WTC11 (cell line): ENCODE results near the gene ZNF423. TPM values are rescaled to one million over a fixed set of nuclear protein-coding genes. Genes with fewer than 3 reads are reported as not detected.

ENCODE experiments used
- ATAC-seq: fragments of 200-7000 bp; cut with Tn5 transposase; 2 replicates; pipeline ENCODE4 v1.10.0; 2021; ENCODE audit warnings: mild to moderate bottlenecking, moderate library complexity
- CTCF ChIA-PET: fragments of 300-600 bp; sonication (Branson Sonifier 250); formaldehyde crosslinking; loops from one replicate; lab custom pipeline; 2021; ENCODE audit warnings: antibody characterized with exemption; lab: Charles Lee
- POLR2A ChIA-PET: fragments of 350-600 bp; sonication (Branson Sonifier 250); formaldehyde crosslinking; loops from one replicate; lab custom pipeline; 2021; ENCODE audit warnings: antibody characterized with exemption; lab: Charles Lee
- DNase-seq: peaks from one replicate; pipeline ENCODE4 v3.0.0; 2021; ENCODE audit warnings: low spot score
- H3K27ac Mint-ChIP-seq: 2 replicates; pipeline ENCODE4 v1.8.0; 2021; ENCODE audit warnings: mixed read lengths
- H3K27me3 Mint-ChIP-seq: 2 replicates; pipeline ENCODE4 v1.8.0; 2021; ENCODE audit warnings: low read depth, mild to moderate bottlenecking, moderate library complexity, mixed read lengths
- H3K36me3 Mint-ChIP-seq: 2 replicates; pipeline ENCODE4 v1.8.0; 2021; ENCODE audit warnings: mixed read lengths
- H3K4me1 Mint-ChIP-seq: 2 replicates; pipeline ENCODE4 v1.8.0; 2022; ENCODE audit warnings: mixed read lengths
- H3K4me3 Mint-ChIP-seq: 2 replicates; pipeline ENCODE4 v1.8.0; 2021; ENCODE audit warnings: mild to moderate bottlenecking, moderate library complexity, mixed read lengths
- H3K9me3 Mint-ChIP-seq: 2 replicates; pipeline ENCODE4 v1.8.0; 2021; ENCODE audit warnings: mixed read lengths
- CBFB ChIP-seq: sonication (generic); formaldehyde crosslinking; IDR thresholded peaks from 2 replicates; pipeline ENCODE4 v1.8.1; 2022; ENCODE audit warnings: mild to moderate bottlenecking, low read depth, missing genetic modification reagents
- ETV6 ChIP-seq: sonication (generic); formaldehyde crosslinking; IDR thresholded peaks from 2 replicates; pipeline ENCODE4 v1.8.1; 2022; ENCODE audit warnings: mild to moderate bottlenecking, missing genetic modification reagents
- GABPB1 ChIP-seq: sonication (generic); formaldehyde crosslinking; IDR thresholded peaks from 2 replicates; pipeline ENCODE4 v1.8.1; 2023; ENCODE audit warnings: mild to moderate bottlenecking, missing genetic modification reagents
- GTF2I ChIP-seq: fragments of 250-450 bp; sonication (Bioruptor Pico); conservative IDR thresholded peaks from 2 replicates; pipeline ENCODE4 v1.4.0; 2021; ENCODE audit warnings: mild to moderate bottlenecking
- MXD4 ChIP-seq: fragments of 250-450 bp; sonication (Bioruptor Pico); IDR thresholded peaks from 2 replicates; pipeline ENCODE4 v1.8.0; 2021; ENCODE audit warnings: mild to moderate bottlenecking, moderate library complexity, borderline replicate concordance
- NFYB ChIP-seq: sonication (generic); formaldehyde crosslinking; conservative IDR thresholded peaks from 2 replicates; pipeline ENCODE4 v1.8.0; 2022; ENCODE audit warnings: low read depth, missing genetic modification reagents
- NR3C1 ChIP-seq: sonication (generic); formaldehyde crosslinking; conservative IDR thresholded peaks from 2 replicates; pipeline ENCODE4 v1.8.1; 2023; ENCODE audit warnings: low read depth, mild to moderate bottlenecking, missing genetic modification reagents
- ZNF138 ChIP-seq: sonication (generic); formaldehyde crosslinking; conservative IDR thresholded peaks from 2 replicates; pipeline ENCODE4 v1.8.1; 2022; ENCODE audit warnings: mild to moderate bottlenecking, moderate library complexity, missing genetic modification reagents
- ZNF396 ChIP-seq: fragments of 250-450 bp; sonication (Bioruptor Pico); IDR thresholded peaks from 2 replicates; pipeline ENCODE4 v1.8.0; 2021; ENCODE audit warnings: mild to moderate bottlenecking, moderate library complexity, borderline replicate concordance
- total RNA-seq: library from RNA; stranded (reverse); gene quantifications from 3 replicates; pipeline ENCODE4 v1.2.3, GENCODE V29; 2021
- TF ChIP-seq, protein P1 (sequence below): fragments of 250-450 bp; sonication (Bioruptor Pico); conservative IDR thresholded peaks from 2 replicates; pipeline ENCODE4 v1.9.0; 2021; ENCODE audit warnings: mild to moderate bottlenecking
- TF ChIP-seq, protein P2 (sequence below): sonication (generic); formaldehyde crosslinking; IDR thresholded peaks from 2 replicates; pipeline ENCODE4 v1.8.1; 2023; ENCODE audit warnings: mild to moderate bottlenecking, moderate library complexity, missing genetic modification reagents
- TF ChIP-seq, protein P3 (sequence below): sonication (generic); formaldehyde crosslinking; IDR thresholded peaks from 2 replicates; pipeline ENCODE4 v1.8.1; 2022; ENCODE audit warnings: low read depth, mild to moderate bottlenecking, moderate library complexity, missing genetic modification reagents, borderline replicate concordance
- TF ChIP-seq, protein P4 (sequence below): fragments of 250-450 bp; sonication (Bioruptor Pico); IDR thresholded peaks from 2 replicates; pipeline ENCODE4 v1.9.0; 2021; ENCODE audit warnings: mild to moderate bottlenecking
- TF ChIP-seq, protein P5 (sequence below): sonication (generic); formaldehyde crosslinking; IDR thresholded peaks from 2 replicates; pipeline ENCODE4 v1.8.1; 2023; ENCODE audit warnings: mild to moderate bottlenecking, missing genetic modification reagents, moderate library complexity
- TF ChIP-seq, protein P6 (sequence below): fragments of 250-450 bp; sonication (Bioruptor Pico); IDR thresholded peaks from 2 replicates; pipeline ENCODE4 v1.8.0; 2021; ENCODE audit warnings: mild to moderate bottlenecking
- TF ChIP-seq, protein P7 (sequence below): sonication (generic); formaldehyde crosslinking; IDR thresholded peaks from 2 replicates; pipeline ENCODE4 v1.8.1; 2022; ENCODE audit warnings: mild to moderate bottlenecking, missing genetic modification reagents, moderate library complexity, borderline replicate concordance
- TF ChIP-seq, protein P8 (sequence below): sonication (generic); formaldehyde crosslinking; IDR thresholded peaks from 2 replicates; pipeline ENCODE4 v1.8.0; 2022; ENCODE audit warnings: mild to moderate bottlenecking, missing genetic modification reagents
- TF ChIP-seq, protein P9 (sequence below): sonication (generic); formaldehyde crosslinking; IDR thresholded peaks from 2 replicates; pipeline ENCODE4 v1.8.0; 2023; ENCODE audit warnings: missing genetic modification reagents, mild to moderate bottlenecking, borderline replicate concordance

The ZNF423 gene
- total RNA-seq, 1 experiment from 2014 or later: 38.8 TPM

DNA sequence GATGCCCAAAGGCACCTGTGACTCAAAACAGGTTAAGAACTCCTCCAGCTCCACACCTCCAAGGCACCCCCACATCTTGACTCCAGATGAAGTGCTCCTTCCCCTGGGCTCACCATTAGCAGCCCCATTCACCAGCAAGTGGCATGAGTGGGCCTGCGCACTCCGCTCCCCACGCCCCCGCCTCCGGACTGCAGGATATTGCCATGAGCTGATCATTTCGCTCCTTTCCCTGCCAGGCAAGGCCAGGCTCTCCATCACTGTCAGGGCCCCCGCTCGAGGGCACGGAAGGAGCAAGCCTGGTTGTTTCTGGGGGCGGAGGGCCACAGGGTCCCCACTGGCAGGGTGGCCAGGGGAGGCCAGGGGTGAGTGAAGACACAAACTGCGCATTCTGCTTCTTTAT, 69.9 kb downstream of the ZNF423 start:
- H3K9me3 Mint-ChIP-seq: peaks cover 7% of the 10 kb centered on the region
- H3K36me3 Mint-ChIP-seq: peaks cover 9% of the 10 kb centered on the region; the same call in 1 of the 2 replicates
- DNase-seq: no peak
- no peaks in the 10 kb centered on the region for H3K27me3 Mint-ChIP-seq
- POLR2A ChIA-PET: no interaction called here
- H3K27ac Mint-ChIP-seq: no peak overlapping the region
- peaks cover 23% of the 10 kb centered on the region for H3K4me1 Mint-ChIP-seq
- no peak for TF ChIP-seq ZNF396 (CRISPR knock-in tag)
- TF ChIP-seq ETV6 (CRISPR knock-in tag): no peak
- TF ChIP-seq, protein P1, sequence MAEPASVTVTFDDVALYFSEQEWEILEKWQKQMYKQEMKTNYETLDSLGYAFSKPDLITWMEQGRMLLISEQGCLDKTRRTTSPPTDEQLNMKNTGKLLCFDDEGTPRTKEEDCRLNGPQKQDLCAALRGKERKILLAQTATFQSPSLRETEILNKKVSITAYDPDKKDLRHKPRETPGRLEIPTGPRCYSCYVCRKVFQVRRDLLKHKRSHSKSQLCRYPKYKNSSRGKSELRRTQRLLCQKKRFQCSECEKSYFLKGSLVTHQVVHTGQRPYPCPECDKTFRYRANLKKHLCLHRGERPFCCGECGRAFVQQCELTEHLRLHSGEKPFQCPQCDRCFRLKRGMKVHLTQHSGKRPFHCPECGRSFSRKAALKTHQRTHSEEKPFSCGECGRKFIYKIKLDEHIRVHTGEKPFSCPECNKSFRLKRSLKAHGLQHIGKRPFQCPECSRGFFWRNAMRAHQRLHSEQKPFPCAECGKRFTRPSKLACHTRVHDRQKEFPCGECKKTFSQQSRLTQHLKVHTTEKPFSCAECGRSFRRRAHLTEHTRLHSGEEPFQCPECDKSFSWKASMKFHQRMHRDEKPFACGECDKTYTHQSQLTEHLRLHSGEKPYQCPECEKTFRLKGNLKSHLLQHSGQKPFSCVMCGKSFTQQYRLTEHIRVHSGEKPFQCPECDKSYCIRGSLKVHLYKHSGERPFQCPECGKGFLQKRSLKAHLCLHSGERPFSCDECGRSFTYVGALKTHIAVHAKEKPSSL (CRISPR knock-in tag): no peak
- TF ChIP-seq, protein P2, sequence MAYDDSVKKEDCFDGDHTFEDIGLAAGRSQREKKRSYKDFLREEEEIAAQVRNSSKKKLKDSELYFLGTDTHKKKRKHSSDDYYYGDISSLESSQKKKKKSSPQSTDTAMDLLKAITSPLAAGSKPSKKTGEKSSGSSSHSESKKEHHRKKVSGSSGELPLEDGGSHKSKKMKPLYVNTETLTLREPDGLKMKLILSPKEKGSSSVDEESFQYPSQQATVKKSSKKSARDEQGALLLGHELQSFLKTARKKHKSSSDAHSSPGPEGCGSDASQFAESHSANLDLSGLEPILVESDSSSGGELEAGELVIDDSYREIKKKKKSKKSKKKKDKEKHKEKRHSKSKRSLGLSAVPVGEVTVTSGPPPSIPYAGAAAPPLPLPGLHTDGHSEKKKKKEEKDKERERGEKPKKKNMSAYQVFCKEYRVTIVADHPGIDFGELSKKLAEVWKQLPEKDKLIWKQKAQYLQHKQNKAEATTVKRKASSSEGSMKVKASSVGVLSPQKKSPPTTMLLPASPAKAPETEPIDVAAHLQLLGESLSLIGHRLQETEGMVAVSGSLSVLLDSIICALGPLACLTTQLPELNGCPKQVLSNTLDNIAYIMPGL: no peak
- TF ChIP-seq NR3C1 (CRISPR knock-in tag): no peak
- TF ChIP-seq, protein P3, sequence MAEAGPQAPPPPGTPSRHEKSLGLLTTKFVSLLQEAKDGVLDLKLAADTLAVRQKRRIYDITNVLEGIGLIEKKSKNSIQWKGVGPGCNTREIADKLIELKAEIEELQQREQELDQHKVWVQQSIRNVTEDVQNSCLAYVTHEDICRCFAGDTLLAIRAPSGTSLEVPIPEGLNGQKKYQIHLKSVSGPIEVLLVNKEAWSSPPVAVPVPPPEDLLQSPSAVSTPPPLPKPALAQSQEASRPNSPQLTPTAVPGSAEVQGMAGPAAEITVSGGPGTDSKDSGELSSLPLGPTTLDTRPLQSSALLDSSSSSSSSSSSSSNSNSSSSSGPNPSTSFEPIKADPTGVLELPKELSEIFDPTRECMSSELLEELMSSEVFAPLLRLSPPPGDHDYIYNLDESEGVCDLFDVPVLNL (CRISPR knock-in tag): no peak
- no peak for TF ChIP-seq ZNF138
- TF ChIP-seq CBFB (CRISPR knock-in tag): no peak
- TF ChIP-seq GABPB1: no peak
- TF ChIP-seq, protein P4, sequence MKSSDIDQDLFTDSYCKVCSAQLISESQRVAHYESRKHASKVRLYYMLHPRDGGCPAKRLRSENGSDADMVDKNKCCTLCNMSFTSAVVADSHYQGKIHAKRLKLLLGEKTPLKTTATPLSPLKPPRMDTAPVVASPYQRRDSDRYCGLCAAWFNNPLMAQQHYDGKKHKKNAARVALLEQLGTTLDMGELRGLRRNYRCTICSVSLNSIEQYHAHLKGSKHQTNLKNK (CRISPR knock-in tag): no peak
- TF ChIP-seq NFYB (CRISPR knock-in tag): no peak
- TF ChIP-seq GTF2I (CRISPR knock-in tag): no peak
- TF ChIP-seq, protein P5, sequence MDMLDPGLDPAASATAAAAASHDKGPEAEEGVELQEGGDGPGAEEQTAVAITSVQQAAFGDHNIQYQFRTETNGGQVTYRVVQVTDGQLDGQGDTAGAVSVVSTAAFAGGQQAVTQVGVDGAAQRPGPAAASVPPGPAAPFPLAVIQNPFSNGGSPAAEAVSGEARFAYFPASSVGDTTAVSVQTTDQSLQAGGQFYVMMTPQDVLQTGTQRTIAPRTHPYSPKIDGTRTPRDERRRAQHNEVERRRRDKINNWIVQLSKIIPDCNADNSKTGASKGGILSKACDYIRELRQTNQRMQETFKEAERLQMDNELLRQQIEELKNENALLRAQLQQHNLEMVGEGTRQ (CRISPR knock-in tag): no peak
- TF ChIP-seq, protein P6, sequence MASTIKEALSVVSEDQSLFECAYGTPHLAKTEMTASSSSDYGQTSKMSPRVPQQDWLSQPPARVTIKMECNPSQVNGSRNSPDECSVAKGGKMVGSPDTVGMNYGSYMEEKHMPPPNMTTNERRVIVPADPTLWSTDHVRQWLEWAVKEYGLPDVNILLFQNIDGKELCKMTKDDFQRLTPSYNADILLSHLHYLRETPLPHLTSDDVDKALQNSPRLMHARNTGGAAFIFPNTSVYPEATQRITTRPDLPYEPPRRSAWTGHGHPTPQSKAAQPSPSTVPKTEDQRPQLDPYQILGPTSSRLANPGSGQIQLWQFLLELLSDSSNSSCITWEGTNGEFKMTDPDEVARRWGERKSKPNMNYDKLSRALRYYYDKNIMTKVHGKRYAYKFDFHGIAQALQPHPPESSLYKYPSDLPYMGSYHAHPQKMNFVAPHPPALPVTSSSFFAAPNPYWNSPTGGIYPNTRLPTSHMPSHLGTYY (CRISPR knock-in tag): no peak
- TF ChIP-seq, protein P7, sequence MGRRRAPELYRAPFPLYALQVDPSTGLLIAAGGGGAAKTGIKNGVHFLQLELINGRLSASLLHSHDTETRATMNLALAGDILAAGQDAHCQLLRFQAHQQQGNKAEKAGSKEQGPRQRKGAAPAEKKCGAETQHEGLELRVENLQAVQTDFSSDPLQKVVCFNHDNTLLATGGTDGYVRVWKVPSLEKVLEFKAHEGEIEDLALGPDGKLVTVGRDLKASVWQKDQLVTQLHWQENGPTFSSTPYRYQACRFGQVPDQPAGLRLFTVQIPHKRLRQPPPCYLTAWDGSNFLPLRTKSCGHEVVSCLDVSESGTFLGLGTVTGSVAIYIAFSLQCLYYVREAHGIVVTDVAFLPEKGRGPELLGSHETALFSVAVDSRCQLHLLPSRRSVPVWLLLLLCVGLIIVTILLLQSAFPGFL (CRISPR knock-in tag): no peak
- TF ChIP-seq, all 79 proteins: peak for 0
- CTCF ChIA-PET: interaction anchor here (1.1 to 1.5 kb wide), 4 partner anchors 13 to 194 kb away, joined by 3 to 4 read pairs (median 3); no protein-coding TSS in a partner anchor
- ATAC-seq: no peak
- H3K4me3 Mint-ChIP-seq: no peak overlapping the region

DNA sequence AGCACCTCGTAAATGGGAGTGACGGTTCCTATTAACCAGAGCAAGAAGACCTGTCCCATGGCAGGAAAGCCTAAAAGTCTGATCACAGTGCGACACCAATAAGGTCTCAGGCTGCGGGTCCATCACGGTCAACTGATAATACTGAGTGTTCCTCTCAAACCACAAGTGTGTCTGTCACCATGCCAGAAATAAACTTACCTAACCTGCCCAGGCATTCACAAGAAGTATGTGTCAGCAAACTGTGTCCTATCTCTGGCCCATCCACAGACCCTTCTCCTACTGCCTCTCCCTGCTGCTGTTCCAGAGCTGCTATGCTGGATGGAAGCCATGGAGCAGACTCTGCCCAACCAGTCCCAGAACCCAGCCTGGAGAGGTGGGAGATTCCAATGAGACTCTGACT, 73.5 kb downstream of the ZNF423 start:
- no peak overlapping the region for H3K4me3 Mint-ChIP-seq
- no peak overlapping the region for H3K27ac Mint-ChIP-seq
- no peak for DNase-seq
- POLR2A ChIA-PET: no interaction called here
- no peak for ATAC-seq
- peaks cover 9% of the 10 kb centered on the region for H3K9me3 Mint-ChIP-seq
- H3K4me1 Mint-ChIP-seq: peaks cover 16% of the 10 kb centered on the region
- CTCF ChIA-PET: interaction anchor here (1.0 kb wide), 1 partner anchor 176 kb away, joined by 3 read pairs; no protein-coding TSS in a partner anchor
- H3K27me3 Mint-ChIP-seq: no peaks in the 10 kb centered on the region
- H3K36me3 Mint-ChIP-seq: peaks cover 10% of the 10 kb centered on the region; the same call in 1 of the 2 replicates
- TF ChIP-seq, protein P8, sequence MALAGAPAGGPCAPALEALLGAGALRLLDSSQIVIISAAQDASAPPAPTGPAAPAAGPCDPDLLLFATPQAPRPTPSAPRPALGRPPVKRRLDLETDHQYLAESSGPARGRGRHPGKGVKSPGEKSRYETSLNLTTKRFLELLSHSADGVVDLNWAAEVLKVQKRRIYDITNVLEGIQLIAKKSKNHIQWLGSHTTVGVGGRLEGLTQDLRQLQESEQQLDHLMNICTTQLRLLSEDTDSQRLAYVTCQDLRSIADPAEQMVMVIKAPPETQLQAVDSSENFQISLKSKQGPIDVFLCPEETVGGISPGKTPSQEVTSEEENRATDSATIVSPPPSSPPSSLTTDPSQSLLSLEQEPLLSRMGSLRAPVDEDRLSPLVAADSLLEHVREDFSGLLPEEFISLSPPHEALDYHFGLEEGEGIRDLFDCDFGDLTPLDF (CRISPR knock-in tag): no peak
- TF ChIP-seq, protein P6 (CRISPR knock-in tag): no peak
- no peak for TF ChIP-seq MXD4 (CRISPR knock-in tag)
- TF ChIP-seq, protein P9, sequence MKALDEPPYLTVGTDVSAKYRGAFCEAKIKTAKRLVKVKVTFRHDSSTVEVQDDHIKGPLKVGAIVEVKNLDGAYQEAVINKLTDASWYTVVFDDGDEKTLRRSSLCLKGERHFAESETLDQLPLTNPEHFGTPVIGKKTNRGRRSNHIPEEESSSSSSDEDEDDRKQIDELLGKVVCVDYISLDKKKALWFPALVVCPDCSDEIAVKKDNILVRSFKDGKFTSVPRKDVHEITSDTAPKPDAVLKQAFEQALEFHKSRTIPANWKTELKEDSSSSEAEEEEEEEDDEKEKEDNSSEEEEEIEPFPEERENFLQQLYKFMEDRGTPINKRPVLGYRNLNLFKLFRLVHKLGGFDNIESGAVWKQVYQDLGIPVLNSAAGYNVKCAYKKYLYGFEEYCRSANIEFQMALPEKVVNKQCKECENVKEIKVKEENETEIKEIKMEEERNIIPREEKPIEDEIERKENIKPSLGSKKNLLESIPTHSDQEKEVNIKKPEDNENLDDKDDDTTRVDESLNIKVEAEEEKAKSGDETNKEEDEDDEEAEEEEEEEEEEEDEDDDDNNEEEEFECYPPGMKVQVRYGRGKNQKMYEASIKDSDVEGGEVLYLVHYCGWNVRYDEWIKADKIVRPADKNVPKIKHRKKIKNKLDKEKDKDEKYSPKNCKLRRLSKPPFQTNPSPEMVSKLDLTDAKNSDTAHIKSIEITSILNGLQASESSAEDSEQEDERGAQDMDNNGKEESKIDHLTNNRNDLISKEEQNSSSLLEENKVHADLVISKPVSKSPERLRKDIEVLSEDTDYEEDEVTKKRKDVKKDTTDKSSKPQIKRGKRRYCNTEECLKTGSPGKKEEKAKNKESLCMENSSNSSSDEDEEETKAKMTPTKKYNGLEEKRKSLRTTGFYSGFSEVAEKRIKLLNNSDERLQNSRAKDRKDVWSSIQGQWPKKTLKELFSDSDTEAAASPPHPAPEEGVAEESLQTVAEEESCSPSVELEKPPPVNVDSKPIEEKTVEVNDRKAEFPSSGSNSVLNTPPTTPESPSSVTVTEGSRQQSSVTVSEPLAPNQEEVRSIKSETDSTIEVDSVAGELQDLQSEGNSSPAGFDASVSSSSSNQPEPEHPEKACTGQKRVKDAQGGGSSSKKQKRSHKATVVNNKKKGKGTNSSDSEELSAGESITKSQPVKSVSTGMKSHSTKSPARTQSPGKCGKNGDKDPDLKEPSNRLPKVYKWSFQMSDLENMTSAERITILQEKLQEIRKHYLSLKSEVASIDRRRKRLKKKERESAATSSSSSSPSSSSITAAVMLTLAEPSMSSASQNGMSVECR (CRISPR knock-in tag): no peak
